ENCODE results near the gene SLC2A14.
"Not testable (repeated sequence)": the region's sequence is repeated elsewhere in the genome, so short reads cannot be mapped to it uniquely, and the experiment has no call there.

Gene SLC2A14

GRCh38 chr12:7788294-7788660, 84.4 kb downstream of the SLC2A14 start:
- H3K4me3 ChIP-seq (replicated peaks in 1 of 2; ENCODE audit: low read depth in 2 of 2, low read length in 2 of 2) = no peak overlapping the region
- no peak for TF ChIP-seq CTCF (IDR thresholded peaks at IDR 0.05; ENCODE audit: low read depth, low read length)
- no peak for DNase-seq (ENCODE audit: low read depth in 2 of 2)

GRCh38 chr12:7787574-7788293, 85.0 kb downstream of the SLC2A14 start:
- H3K4me3 ChIP-seq (replicated peaks in 1 of 2; ENCODE audit: low read depth in 2 of 2, low read length in 2 of 2) = no peak overlapping the region
- DNase-seq (ENCODE audit: low read depth in 2 of 2) = peak; percentile 22 to 23
- no peak for TF ChIP-seq CTCF (IDR thresholded peaks at IDR 0.05; ENCODE audit: low read depth, low read length)

- H3K4me3 ChIP-seq (replicated peaks in 1 of 2; ENCODE audit: low read depth in 2 of 2, low read length in 2 of 2) = no peak overlapping the region
- TF ChIP-seq CTCF (IDR thresholded peaks at IDR 0.05; ENCODE audit: low read depth, low read length) = no peak
- no peak for DNase-seq (ENCODE audit: low read depth in 2 of 2)
Observed at GRCh38 chr12:7784701-7785100, 88.0 kb downstream of the SLC2A14 start.

- DNase-seq (ENCODE audit: low read depth in 2 of 2) = not testable (repeated sequence)
Observed at GRCh38 chr12:7783433-7783832, 89.3 kb downstream of the SLC2A14 start.

GRCh38 chr12:7782055-7782454, 90.7 kb downstream of the SLC2A14 start:
- no peak for DNase-seq (ENCODE audit: low read depth in 2 of 2)
- no peak overlapping the region for H3K4me3 ChIP-seq (replicated peaks in 1 of 2; ENCODE audit: low read depth in 2 of 2, low read length in 2 of 2)
- TF ChIP-seq CTCF (IDR thresholded peaks at IDR 0.05; ENCODE audit: low read depth, low read length) = no peak

More at GRCh38 chr12:7783433-7783832, 89.3 kb downstream of the SLC2A14 start:
- H3K4me3 ChIP-seq (replicated peaks in 1 of 2; ENCODE audit: low read depth in 2 of 2, low read length in 2 of 2) = not testable (repeated sequence)

GRCh38 chr12:7781274-7781673, 91.4 kb downstream of the SLC2A14 start:
- DNase-seq (ENCODE audit: low read depth in 2 of 2) = no peak
- no peak for TF ChIP-seq CTCF (IDR thresholded peaks at IDR 0.05; ENCODE audit: low read depth, low read length)
- no peak overlapping the region for H3K4me3 ChIP-seq (replicated peaks in 1 of 2; ENCODE audit: low read depth in 2 of 2, low read length in 2 of 2)

- no peak for DNase-seq (ENCODE audit: low read depth in 2 of 2)
- H3K4me3 ChIP-seq (replicated peaks in 1 of 2; ENCODE audit: low read depth in 2 of 2, low read length in 2 of 2) = no peak overlapping the region
- no peak for TF ChIP-seq CTCF (IDR thresholded peaks at IDR 0.05; ENCODE audit: low read depth, low read length)
Observed at GRCh38 chr12:7769999-7770398, 102.7 kb downstream of the SLC2A14 start.
